H9 (cell line): ENCODE results near the gene CTNNB1. TPM values are rescaled to one million over a fixed set of nuclear protein-coding genes. Genes with fewer than 3 reads are reported as not detected.

ENCODE experiments used
- DNase-seq: peaks from one replicate; pipeline ENCODE4 v3.0.0-alpha.2; 2017
- H2AFZ ChIP-seq: one replicate; pipeline ENCODE4 v1.6.1; 2013; ENCODE audit warnings: mild to moderate bottlenecking, low read length, control low read depth, moderate library complexity
- H2AK5ac ChIP-seq: 2 replicates; pipeline ENCODE4 v1.6.1; 2013; ENCODE audit warnings: low read length, control low read depth, mixed read lengths; ENCODE audit not compliant: insufficient read length
- H2BK120ac ChIP-seq: one replicate; pipeline ENCODE4 v1.6.1; 2013; ENCODE audit warnings: low read depth, mild to moderate bottlenecking, low read length, control low read depth, inconsistent platforms; ENCODE audit not compliant: poor library complexity, severe bottlenecking
- H2BK12ac ChIP-seq: 2 replicates; pipeline ENCODE4 v1.6.1; 2013; ENCODE audit warnings: low read length, control low read depth, mixed read lengths, low read depth; ENCODE audit not compliant: insufficient read length
- H2BK15ac ChIP-seq: 2 replicates; pipeline ENCODE4 v1.6.1; 2013; ENCODE audit warnings: low read depth, low read length, control low read depth
- H2BK20ac ChIP-seq: one replicate; pipeline ENCODE4 v1.6.1; 2013; ENCODE audit warnings: low read depth, mild to moderate bottlenecking, low read length, control low read depth, inconsistent platforms; ENCODE audit not compliant: poor library complexity, severe bottlenecking
- H2BK5ac ChIP-seq: 2 replicates; pipeline ENCODE4 v1.6.1; 2013; ENCODE audit warnings: low read length, control low read depth, mixed read lengths; ENCODE audit not compliant: insufficient read length
- H3K14ac ChIP-seq: 2 replicates; pipeline ENCODE4 v1.6.1; 2013; ENCODE audit warnings: low read length, control low read depth; ENCODE audit not compliant: insufficient read depth
- H3K18ac ChIP-seq: 2 replicates; pipeline ENCODE4 v1.6.1; 2013; ENCODE audit warnings: low read depth, mild to moderate bottlenecking, mixed read lengths, low read length, control low read depth; ENCODE audit not compliant: insufficient read length
- H3K23ac ChIP-seq: 2 replicates; pipeline ENCODE4 v1.6.1; 2013; ENCODE audit warnings: low read length, control low read depth, mixed read lengths, low read depth; ENCODE audit not compliant: insufficient read length
- H3K23me2 ChIP-seq: 2 replicates; pipeline ENCODE4 v1.6.1; 2013; ENCODE audit warnings: low read depth, mild to moderate bottlenecking, mixed read lengths, low read length, control low read depth; ENCODE audit not compliant: insufficient read length, poor library complexity, severe bottlenecking
- H3K27ac ChIP-seq: 2 replicates; pipeline ENCODE4 v1.5.1; 2013; ENCODE audit warnings: low read length, control low read depth, mixed read lengths, low read depth; ENCODE audit not compliant: insufficient read length
- H3K27me3 ChIP-seq: 2 replicates; pipeline ENCODE4 v1.6.1; 2013; ENCODE audit warnings: low read length, control low read depth, inconsistent platforms; ENCODE audit not compliant: insufficient read depth
- H3K4ac ChIP-seq: 2 replicates; pipeline ENCODE4 v1.6.1; 2013; ENCODE audit warnings: low read depth, mild to moderate bottlenecking, control low read depth, inconsistent platforms, low read length, moderate library complexity
- H3K4me1 ChIP-seq: 2 replicates; pipeline ENCODE4 v1.6.1; 2013; ENCODE audit warnings: low read length, control low read depth, inconsistent platforms; ENCODE audit not compliant: insufficient read depth
- H3K4me2 ChIP-seq: 2 replicates; pipeline ENCODE4 v1.6.1; 2013; ENCODE audit warnings: low read length, control low read depth, mixed read lengths; ENCODE audit not compliant: insufficient read length, insufficient read depth
- H3K56ac ChIP-seq: 2 replicates; pipeline ENCODE4 v1.6.1; 2013; ENCODE audit warnings: low read depth, mild to moderate bottlenecking, mixed read lengths, low read length, control low read depth; ENCODE audit not compliant: insufficient read length
- H3K79me1 ChIP-seq: 2 replicates; pipeline ENCODE4 v1.6.1; 2013; ENCODE audit warnings: low read depth, mild to moderate bottlenecking, moderate library complexity, low read length, control low read depth, inconsistent platforms; ENCODE audit not compliant: insufficient read depth, poor library complexity, severe bottlenecking
- H3K79me2 ChIP-seq: 2 replicates; pipeline ENCODE4 v1.6.1; 2013; ENCODE audit warnings: low read length, control low read depth, inconsistent platforms; ENCODE audit not compliant: insufficient read depth
- H3K9ac ChIP-seq: 2 replicates; pipeline ENCODE4 v1.6.1; 2013; ENCODE audit warnings: low read length, control low read depth, mixed read lengths; ENCODE audit not compliant: insufficient read length; ENCODE audit errors: extremely low read depth
- H3K9me3 ChIP-seq: one replicate; pipeline ENCODE4 v1.6.1; 2013; ENCODE audit warnings: low read depth, low read length, inconsistent platforms; ENCODE audit not compliant: control insufficient read depth
- H3T11ph ChIP-seq: one replicate; pipeline ENCODE4 v1.6.1; 2013; ENCODE audit warnings: mild to moderate bottlenecking, low read length, control low read depth, inconsistent platforms
- H4K20me1 ChIP-seq: one replicate; pipeline ENCODE4 v1.6.1; 2013; ENCODE audit not compliant: control insufficient read depth, insufficient read length, insufficient read depth
- H4K5ac ChIP-seq: 2 replicates; pipeline ENCODE4 v1.6.1; 2013; ENCODE audit warnings: low read depth, mild to moderate bottlenecking, mixed read lengths, low read length, control low read depth; ENCODE audit not compliant: insufficient read length
- H4K8ac ChIP-seq: replicated peaks from 2 replicates; pipeline ENCODE4 v1.6.1; 2013; ENCODE audit warnings: low read length, control low read depth, mixed read lengths, low read depth; ENCODE audit not compliant: insufficient read length
- H4K91ac ChIP-seq: 2 replicates; pipeline ENCODE4 v1.6.1; 2013; ENCODE audit warnings: low read depth, mild to moderate bottlenecking, moderate library complexity, mixed read lengths, low read length, control low read depth; ENCODE audit not compliant: insufficient read length
- H3K27ac Mint-ChIP-seq, 3 experiments: 2 replicates in 2 of 3; 3 replicates in 1 of 3; pipeline ENCODE4 v1.8.0; 2020 to 2021; ENCODE audit warnings: mixed read lengths in 3 of 3, mild to moderate bottlenecking in 1 of 3, moderate library complexity in 1 of 3
- H3K27me3 Mint-ChIP-seq: 2 replicates; pipeline ENCODE4 v1.8.0; 2021; ENCODE audit warnings: low read depth, mild to moderate bottlenecking, moderate library complexity, mixed read lengths
- H3K36me3 Mint-ChIP-seq, 3 experiments: 2 replicates in 2 of 3; 3 replicates in 1 of 3; pipeline ENCODE4 v1.8.0; 2020 to 2021; ENCODE audit warnings: low read depth in 3 of 3, mixed read lengths in 3 of 3; ENCODE audit not compliant: insufficient read depth in 1 of 3
- H3K4me1 Mint-ChIP-seq, 2 experiments: 2 replicates each; pipeline ENCODE4 v1.8.0; 2020; ENCODE audit warnings: mixed read lengths in 2 of 2
- H3K4me3 Mint-ChIP-seq, 2 experiments: 2 replicates in 1 of 2; 3 replicates in 1 of 2; pipeline ENCODE4 v1.8.0; 2020 to 2021; ENCODE audit warnings: mild to moderate bottlenecking in 2 of 2, mixed read lengths in 2 of 2, moderate library complexity in 1 of 2
- H3K9me3 Mint-ChIP-seq, 2 experiments: 2 replicates in 1 of 2; 3 replicates in 1 of 2; pipeline ENCODE4 v1.8.0; 2020; ENCODE audit warnings: mild to moderate bottlenecking in 2 of 2, mixed read lengths in 2 of 2, moderate library complexity in 1 of 2
- WGBS: extraction: QIAGEN DNeasy Blood & Tissue Kit; methylation state at CpG from one replicate; pipeline ENCODE4 v1.1.7; 2013; ENCODE audit warnings: missing lambda C conversion rate, low lambda C conversion rate, mixed read lengths; ENCODE audit not compliant: insufficient read length; ENCODE audit errors: extremely low coverage; 5-methylcytosine and 5-hydroxymethylcytosine counted together
- total RNA-seq: library from RNA; stranded (reverse); gene quantifications from 2 replicates; pipeline ENCODE4 v1.2.1, GENCODE V29; 2021
- TF ChIP-seq, protein P1 (sequence below): fragments of 200-600 bp; sonication (generic); conservative IDR thresholded peaks from 3 replicates; pipeline ENCODE4 v1.8.0; 2021; ENCODE audit warnings: antibody characterized with exemption, mild to moderate bottlenecking

The CTNNB1 gene
- total RNA-seq, 1 experiment from 2014 or later: 500 TPM

- H3K9ac ChIP-seq: no peak overlapping the region
- TF ChIP-seq, protein P1, sequence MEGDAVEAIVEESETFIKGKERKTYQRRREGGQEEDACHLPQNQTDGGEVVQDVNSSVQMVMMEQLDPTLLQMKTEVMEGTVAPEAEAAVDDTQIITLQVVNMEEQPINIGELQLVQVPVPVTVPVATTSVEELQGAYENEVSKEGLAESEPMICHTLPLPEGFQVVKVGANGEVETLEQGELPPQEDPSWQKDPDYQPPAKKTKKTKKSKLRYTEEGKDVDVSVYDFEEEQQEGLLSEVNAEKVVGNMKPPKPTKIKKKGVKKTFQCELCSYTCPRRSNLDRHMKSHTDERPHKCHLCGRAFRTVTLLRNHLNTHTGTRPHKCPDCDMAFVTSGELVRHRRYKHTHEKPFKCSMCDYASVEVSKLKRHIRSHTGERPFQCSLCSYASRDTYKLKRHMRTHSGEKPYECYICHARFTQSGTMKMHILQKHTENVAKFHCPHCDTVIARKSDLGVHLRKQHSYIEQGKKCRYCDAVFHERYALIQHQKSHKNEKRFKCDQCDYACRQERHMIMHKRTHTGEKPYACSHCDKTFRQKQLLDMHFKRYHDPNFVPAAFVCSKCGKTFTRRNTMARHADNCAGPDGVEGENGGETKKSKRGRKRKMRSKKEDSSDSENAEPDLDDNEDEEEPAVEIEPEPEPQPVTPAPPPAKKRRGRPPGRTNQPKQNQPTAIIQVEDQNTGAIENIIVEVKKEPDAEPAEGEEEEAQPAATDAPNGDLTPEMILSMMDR: no peak
- H2AFZ ChIP-seq: no peak overlapping the region
- H2BK5ac ChIP-seq: no peak overlapping the region
- H3K36me3 Mint-ChIP-seq: peaks cover 0 to 1% (median 0%) of the 10 kb centered on the region in 3 experiments; a peak in 2 of 7 replicates
- no peak overlapping the region for H3K4ac ChIP-seq
- no CpG with 5 or more reads among the region's 3 CpGs for WGBS
- H3K9me3 ChIP-seq: no peaks in the 10 kb centered on the region
- no peak overlapping the region for H2BK120ac ChIP-seq
- H4K5ac ChIP-seq: no peak overlapping the region
- no peak overlapping the region for H4K8ac ChIP-seq
- H3K9me3 Mint-ChIP-seq: no peaks in the 10 kb centered on the region
- no peak overlapping the region for H2BK20ac ChIP-seq
- no peaks in the 10 kb centered on the region for H3K79me1 ChIP-seq
- H3K4me1 ChIP-seq: peaks cover 8% of the 10 kb centered on the region; the same call in 1 of the 2 replicates
- no peak overlapping the region for H3K23ac ChIP-seq
- H3K56ac ChIP-seq: no peak overlapping the region
- H4K20me1 ChIP-seq: no peaks in the 10 kb centered on the region
- no peak overlapping the region for H3K4me3 Mint-ChIP-seq
- H3K23me2 ChIP-seq: no peaks in the 10 kb centered on the region
- H3K4me1 Mint-ChIP-seq: peaks cover 5 to 8% of the 10 kb centered on the region in 2 experiments
- H3K18ac ChIP-seq: no peak overlapping the region
- no peaks in the 10 kb centered on the region for H3K27me3 ChIP-seq
- no peaks in the 10 kb centered on the region for H3K27me3 Mint-ChIP-seq
- no peak overlapping the region for H3K14ac ChIP-seq
- H3K27ac Mint-ChIP-seq: no peak overlapping the region
- H2BK15ac ChIP-seq: no peak overlapping the region
- H4K91ac ChIP-seq: no peak overlapping the region
- no peak overlapping the region for H2AK5ac ChIP-seq
- H3K4me2 ChIP-seq: no peak overlapping the region
- H3T11ph ChIP-seq: no peak overlapping the region
- no peak overlapping the region for H3K27ac ChIP-seq
- H2BK12ac ChIP-seq: no peak overlapping the region
- DNase-seq: no peak
- H3K79me2 ChIP-seq: no peaks in the 10 kb centered on the region
Measured at GRCh38 chr3:41163421-41163820, 35.9 kb upstream of the CTNNB1 start.
